MCF 10A (cell line): ENCODE data around the gene SMIM44. TPM values are rescaled to one million over a fixed set of nuclear protein-coding genes. Genes with fewer than 3 reads are reported as not detected.

Source experiments
- BruUV-seq: library from RNA; stranded (reverse); fragments of 400-500 nt; replicated peaks from 2 replicates; lab custom pipeline; 2021; lab: Mats Ljungman, UMichigan
- CTCF ChIA-PET: fragments of 300-600 bp; sonication (Branson Sonifier 250); formaldehyde crosslinking; extraction: SDS; loops from one replicate; lab custom pipeline; 2021; ENCODE audit warnings: antibody characterized with exemption, inconsistent platforms; lab: Yijun Ruan, JAX
- POLR2A ChIA-PET: fragments of 300-600, 350-650 bp; sonication (Branson Sonifier 250); formaldehyde crosslinking; extraction: SDS; loops from one replicate; lab custom pipeline; 2020; ENCODE audit warnings: antibody characterized with exemption, inconsistent platforms; lab: Yijun Ruan, JAX
- DNase-seq: peaks from one replicate; pipeline ENCODE4 v3.0.0-alpha.2; 2018; ENCODE audit not compliant: unreplicated experiment
- H3K27ac Mint-ChIP-seq: one replicate; pipeline ENCODE4 v1.8.0; 2022; ENCODE audit warnings: mild to moderate bottlenecking, low read depth, mixed read lengths; ENCODE audit not compliant: unreplicated experiment
- H3K27me3 Mint-ChIP-seq: one replicate; pipeline ENCODE4 v1.8.0; 2022; ENCODE audit warnings: mixed read lengths; ENCODE audit not compliant: insufficient read depth, unreplicated experiment
- H3K36me3 Mint-ChIP-seq: one replicate; pipeline ENCODE4 v1.8.0; 2022; ENCODE audit warnings: mild to moderate bottlenecking, moderate library complexity, mixed read lengths; ENCODE audit not compliant: insufficient read depth, unreplicated experiment
- H3K4me1 Mint-ChIP-seq: one replicate; pipeline ENCODE4 v1.8.0; 2022; ENCODE audit warnings: mixed read lengths; ENCODE audit not compliant: insufficient read depth, unreplicated experiment
- H3K4me3 Mint-ChIP-seq: one replicate; pipeline ENCODE4 v1.8.0; 2022; ENCODE audit warnings: mild to moderate bottlenecking, moderate library complexity, mixed read lengths; ENCODE audit not compliant: unreplicated experiment
- H3K9me3 Mint-ChIP-seq: one replicate; pipeline ENCODE4 v1.8.0; 2022; ENCODE audit warnings: mixed read lengths; ENCODE audit not compliant: unreplicated experiment
- CTCF ChIP-seq: fragments of 200-600 bp; IDR thresholded peaks from one replicate; pipeline ENCODE4 v1.8.0; 2022; ENCODE audit warnings: antibody characterized with exemption, mild to moderate bottlenecking; ENCODE audit not compliant: unreplicated experiment
- intact Hi-C: fragments of 100-400 bp; cut with micrococcal nuclease; formaldehyde crosslinking; loops from 2 replicates; pipeline ENCODE4 v1.14.1; 2022
- total RNA-seq: library from RNA; stranded (reverse); gene quantifications from 2 replicates; pipeline ENCODE4 v1.2.3, GENCODE V29; 2022

The SMIM44 gene
- total RNA-seq, 1 experiment from 2014 or later = not detected

GRCh38 chr19:3441089-3441985, 41.9 kb downstream of the SMIM44 start:
- intact Hi-C loops = no loop called here
- H3K27ac Mint-ChIP-seq = no peak overlapping the region
- BruUV-seq = no TSS peak
- no peaks in the 10 kb centered on the region for H3K9me3 Mint-ChIP-seq
- no peaks in the 10 kb centered on the region for H3K4me1 Mint-ChIP-seq
- peaks cover 97% of the 10 kb centered on the region for H3K36me3 Mint-ChIP-seq
- no peak for TF ChIP-seq CTCF
- H3K4me3 Mint-ChIP-seq = no peak overlapping the region
- ChIA-PET POLR2A (no interaction called here), CTCF (interaction anchor here (0.7 to 1.9 kb wide), 5 partner anchors 12 to 137 kb away, joined by 3 to 5 read pairs (median 4); no protein-coding TSS in a partner anchor)
- no peak for DNase-seq
- H3K27me3 Mint-ChIP-seq = no peaks in the 10 kb centered on the region

GRCh38 chr19:3440082-3440481, 43.2 kb downstream of the SMIM44 start:
- peak; percentile 56 for DNase-seq
- POLR2A ChIA-PET = no interaction called here
- peaks cover 96% of the 10 kb centered on the region for H3K36me3 Mint-ChIP-seq
- no peak overlapping the region for H3K27ac Mint-ChIP-seq
- H3K27me3 Mint-ChIP-seq = no peaks in the 10 kb centered on the region
- H3K4me1 Mint-ChIP-seq = no peaks in the 10 kb centered on the region
- peak; percentile 38 for TF ChIP-seq CTCF
- intact Hi-C loops = loop anchor here (1.0 kb wide), 1 partner anchor 113 kb away; no protein-coding TSS in a partner anchor
- no TSS peak for BruUV-seq
- no peaks in the 10 kb centered on the region for H3K9me3 Mint-ChIP-seq
- CTCF ChIA-PET = interaction anchor here (0.5 to 1.9 kb wide), 5 partner anchors 10 to 123 kb away, joined by 3 to 5 read pairs (median 4); no protein-coding TSS in a partner anchor
- H3K4me3 Mint-ChIP-seq = no peak overlapping the region

GRCh38 chr19:3434630-3435553, 48.3 kb downstream of the SMIM44 start:
- TSS peak; percentile 48 for BruUV-seq
- intact Hi-C loops = no loop called here
- Mint-ChIP-seq H3K4me1 (peaks cover 8% of the 10 kb centered on the region), H3K9me3 (no peaks in the 10 kb centered on the region), H3K36me3 (peaks cover 94% of the 10 kb centered on the region), H3K4me3 (peak overlapping the region; percentile 78), H3K27ac (peak overlapping the region; percentile 94), H3K27me3 (no peaks in the 10 kb centered on the region)
- CTCF ChIA-PET = interaction anchor here (0.6 kb wide), 2 partner anchors 35 to 61 kb away, joined by 3 to 4 read pairs; no protein-coding TSS in a partner anchor
- POLR2A ChIA-PET = interaction anchor here (0.6 to 1.1 kb wide), 10 partner anchors 14 to 99 kb away, joined by 3 to 4 read pairs (median 4); no protein-coding TSS in a partner anchor
- DNase-seq = peak; percentile 96
- no peak for TF ChIP-seq CTCF
